Activated CD8-positive, alpha-beta T cell treated with anti-CD3 and anti-CD28 coated beads for 36 hours (primary cell): ENCODE results near the gene RMP24.

Experiments used
- ATAC-seq: fragments of 200-7000 bp; cut with Tn5 transposase; one replicate; pipeline ENCODE4 v1.10.0; 2021; ENCODE audit warnings: mild to moderate bottlenecking, moderate library complexity
- CTCF ChIA-PET: fragments of 350-600 bp; sonication (Branson Sonifier 250); formaldehyde crosslinking; loops from one replicate; lab custom pipeline; 2021; ENCODE audit warnings: antibody characterized with exemption; lab: Charles Lee
- POLR2A ChIA-PET: fragments of 350-600 bp; sonication (Branson Sonifier 250); formaldehyde crosslinking; loops from one replicate; lab custom pipeline; 2021; ENCODE audit warnings: antibody characterized with exemption; lab: Charles Lee
- DNase-seq: peaks from one replicate; pipeline ENCODE4 v3.0.0-alpha.2; 2020
- H3K27ac Mint-ChIP-seq: one replicate; pipeline ENCODE4 v1.8.0; 2021; ENCODE audit warnings: mild to moderate bottlenecking, mixed read lengths
- H3K27me3 Mint-ChIP-seq: one replicate; pipeline ENCODE4 v1.8.0; 2021; ENCODE audit warnings: mixed read lengths
- H3K36me3 Mint-ChIP-seq: one replicate; pipeline ENCODE4 v1.8.0; 2021; ENCODE audit warnings: low read depth, mixed read lengths
- H3K4me1 Mint-ChIP-seq: one replicate; pipeline ENCODE4 v1.8.0; 2021; ENCODE audit warnings: low read depth, mixed read lengths
- H3K4me3 Mint-ChIP-seq: one replicate; pipeline ENCODE4 v1.8.0; 2021; ENCODE audit warnings: mild to moderate bottlenecking, moderate library complexity, mixed read lengths
- H3K9me3 Mint-ChIP-seq: one replicate; pipeline ENCODE4 v1.8.0; 2021; ENCODE audit warnings: mixed read lengths
- CTCF ChIP-seq: fragments of 200-600 bp; IDR thresholded peaks from one replicate; pipeline ENCODE4 v1.8.0; 2022; ENCODE audit warnings: antibody characterized with exemption, mild to moderate bottlenecking
- intact Hi-C: fragments of 100-400 bp; cut with micrococcal nuclease; formaldehyde crosslinking; loops from one replicate; pipeline ENCODE4 v1.10.0; 2022

RMP24 gene

GRCh38 chr18:35972197-35973000 is at the start of gene RMP24:
Gene RMP24, plus strand, starts transcription at chr18:35972679.
- Mint-ChIP-seq H3K4me1 (peaks cover 49% of the 10 kb centered on the region), H3K36me3 (peaks cover 22% of the 10 kb centered on the region), H3K27ac (peak within 1 kb of the TSS; percentile 98), H3K4me3 (peak within 1 kb of the TSS; percentile 99), H3K9me3 (no peaks in the 10 kb centered on the region), H3K27me3 (no peaks in the 10 kb centered on the region)
- CTCF ChIA-PET, result interaction anchor here (1.4 to 2.7 kb wide), 2 partner anchors 22 to 46 kb away, joined by 6 to 9 read pairs; no protein-coding TSS in a partner anchor
- DNase-seq (peak; percentile 95), ATAC-seq (peak; percentile 92)
- no peak for TF ChIP-seq CTCF
- intact Hi-C loops, result no loop called here
- POLR2A ChIA-PET, result interaction anchor here (0.7 to 1.7 kb wide), 8 partner anchors 16 to 390 kb away, joined by 3 to 7 read pairs (median 4); partner anchors contain the start of genes ELP2, GALNT1 and RPRD1A

- no peaks in the 10 kb centered on the region for H3K9me3 Mint-ChIP-seq
- CTCF ChIA-PET, result interaction anchor here (0.9 kb wide), 1 partner anchor 94 kb away, joined by 3 read pairs; no protein-coding TSS in a partner anchor
- no peaks in the 10 kb centered on the region for H3K36me3 Mint-ChIP-seq
- H3K4me3 Mint-ChIP-seq, result no peak overlapping the region
- H3K27me3 Mint-ChIP-seq, result peaks cover 9% of the 10 kb centered on the region
- TF ChIP-seq CTCF, result no peak
- no peaks in the 10 kb centered on the region for H3K4me1 Mint-ChIP-seq
- DNase-seq, result no peak
- ATAC-seq, result no peak
- POLR2A ChIA-PET, result no interaction called here
- H3K27ac Mint-ChIP-seq, result no peak overlapping the region
- intact Hi-C loops, result no loop called here
These were observed 48.4 kb upstream of the RMP24 start for GRCh38 chr18:35923939-35924684.

- Mint-ChIP-seq H3K36me3 (no peaks in the 10 kb centered on the region), H3K27me3 (peaks cover 9% of the 10 kb centered on the region)
- POLR2A ChIA-PET, result no interaction called here
These were observed 45.6 kb upstream of the RMP24 start for GRCh38 chr18:35926884-35927283.

GRCh38 chr18:35927430-35927829 is 45.0 kb upstream of the RMP24 start:
- Mint-ChIP-seq H3K27ac (no peak overlapping the region), H3K4me3 (no peak overlapping the region), H3K9me3 (peaks cover 6% of the 10 kb centered on the region), H3K4me1 (no peaks in the 10 kb centered on the region), H3K27me3 (peaks cover 9% of the 10 kb centered on the region), H3K36me3 (no peaks in the 10 kb centered on the region)
- no peak for TF ChIP-seq CTCF
- CTCF ChIA-PET, result interaction anchor here (1.3 kb wide), 1 partner anchor 22 kb away, joined by 3 read pairs; no protein-coding TSS in a partner anchor
- intact Hi-C loops, result no loop called here
- POLR2A ChIA-PET, result no interaction called here
- DNase-seq, result no peak
- no peak for ATAC-seq

More at GRCh38 chr18:35926884-35927283, 45.6 kb upstream of the RMP24 start:
- TF ChIP-seq CTCF, result no peak
- Mint-ChIP-seq H3K9me3 (peaks cover 6% of the 10 kb centered on the region), H3K4me1 (no peaks in the 10 kb centered on the region), H3K27ac (no peak overlapping the region), H3K4me3 (no peak overlapping the region)
- CTCF ChIA-PET, result no interaction called here
- no peak for ATAC-seq
- DNase-seq, result no peak
- intact Hi-C loops, result no loop called here
